Dedifferentiated amniotic fluid mesenchymal stem cell (primary cell): ENCODE results near the gene ALDH4A1.

ENCODE experiments used
- DNase-seq: peaks from one replicate; pipeline ENCODE4 v3.0.0-alpha.2; 2016; ENCODE audit errors: extremely low spot score

Gene ALDH4A1

DNA sequence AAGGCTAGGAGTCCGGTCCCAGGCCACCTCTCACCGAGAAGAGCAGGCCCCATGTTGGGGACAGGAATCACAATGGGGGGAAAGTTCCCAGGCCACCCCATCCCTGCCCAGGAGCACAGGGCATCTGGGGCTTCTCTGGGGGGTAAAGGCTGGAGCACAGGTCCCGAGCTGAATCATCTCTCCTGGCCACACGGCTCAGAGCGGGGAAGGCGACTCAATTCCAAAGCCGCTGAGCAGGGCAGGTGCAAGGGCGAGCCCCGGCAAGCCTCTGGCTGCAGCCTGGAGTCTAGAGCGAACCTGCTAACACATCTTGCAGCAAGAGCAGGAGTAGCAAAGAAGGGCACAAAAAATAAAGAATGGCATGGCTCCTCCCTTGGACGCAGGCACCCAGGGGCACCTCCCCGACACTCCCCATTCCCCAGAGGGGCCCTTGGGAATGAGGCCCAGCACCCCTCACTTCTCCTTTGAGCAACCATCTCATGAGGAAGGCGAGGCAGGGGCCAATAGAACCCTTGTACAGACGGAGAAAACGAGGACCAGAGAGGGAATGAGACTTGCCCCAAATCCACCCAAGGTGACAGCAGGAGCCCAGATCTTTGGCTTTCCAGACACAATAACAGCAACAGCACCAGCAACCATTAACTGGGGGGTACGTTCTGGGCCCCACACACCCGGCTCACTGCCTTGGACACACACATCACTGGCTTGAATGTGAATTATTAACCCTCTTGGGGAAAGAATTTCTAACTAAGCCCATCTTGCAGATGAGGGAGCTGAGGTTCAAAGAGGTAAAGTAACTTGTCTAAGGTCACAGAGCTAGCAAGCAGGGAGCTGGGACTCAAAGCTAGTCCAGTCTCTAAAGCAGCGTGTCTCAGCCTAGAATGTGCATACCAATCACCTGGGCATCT, 20.7 kb upstream of the ALDH4A1 start:
- no peak for DNase-seq

DNA sequence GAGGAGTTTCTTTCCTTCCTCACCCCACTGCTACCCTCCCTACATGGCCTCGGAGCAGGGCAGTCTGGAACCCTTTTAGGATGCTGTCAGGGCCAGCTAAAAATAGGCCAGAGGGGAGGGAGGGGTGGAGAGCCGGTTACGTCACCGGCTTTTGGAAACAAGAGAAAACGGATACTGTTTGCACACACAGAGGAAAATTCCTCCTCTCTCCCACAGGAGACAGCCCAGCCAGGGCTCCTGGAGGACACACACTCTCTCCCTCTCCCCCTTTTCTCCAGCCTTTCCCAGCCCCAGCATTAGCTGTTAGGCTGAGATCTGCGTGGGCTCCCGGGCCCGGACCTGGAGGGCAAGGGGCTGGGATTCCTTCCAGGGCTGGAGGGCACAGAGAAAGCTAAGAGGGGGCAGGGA, 20.0 kb upstream of the ALDH4A1 start:
- peak; percentile 89 for DNase-seq

DNA sequence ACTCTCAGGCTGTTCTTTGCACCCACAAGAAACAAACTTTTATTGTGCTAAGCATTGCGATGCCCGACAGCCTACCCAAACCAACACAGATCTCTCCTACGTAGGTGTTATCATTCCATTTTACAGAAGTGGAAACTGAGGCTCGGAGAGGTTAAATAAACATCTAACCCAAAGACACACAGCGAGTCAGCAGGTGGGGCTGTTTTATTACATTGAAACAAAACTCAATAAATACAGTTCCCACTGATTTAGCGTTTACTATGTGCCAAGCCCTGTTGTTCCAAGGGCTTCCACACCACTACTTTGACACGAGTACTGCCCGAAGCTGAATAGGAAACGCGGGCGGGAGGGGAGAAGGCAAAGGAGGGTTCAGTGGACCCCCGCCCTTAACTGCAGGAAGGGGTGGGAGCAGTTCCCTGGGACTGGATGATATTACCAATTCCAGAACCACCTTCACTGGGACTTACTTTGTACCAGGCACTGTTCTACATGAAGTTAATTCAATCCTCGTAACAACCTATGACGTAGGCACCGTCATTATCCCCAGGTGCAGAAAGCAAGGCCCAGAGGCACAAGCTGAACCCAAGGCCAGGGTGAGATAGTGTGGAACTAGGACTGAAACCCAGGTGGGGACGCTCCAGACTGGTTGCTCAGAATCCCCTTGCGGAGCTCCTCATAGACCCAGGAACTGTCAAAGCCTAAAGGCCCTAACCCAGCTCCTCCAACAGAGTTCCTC, 19.3 kb upstream of the ALDH4A1 start:
- DNase-seq = no peak

DNA sequence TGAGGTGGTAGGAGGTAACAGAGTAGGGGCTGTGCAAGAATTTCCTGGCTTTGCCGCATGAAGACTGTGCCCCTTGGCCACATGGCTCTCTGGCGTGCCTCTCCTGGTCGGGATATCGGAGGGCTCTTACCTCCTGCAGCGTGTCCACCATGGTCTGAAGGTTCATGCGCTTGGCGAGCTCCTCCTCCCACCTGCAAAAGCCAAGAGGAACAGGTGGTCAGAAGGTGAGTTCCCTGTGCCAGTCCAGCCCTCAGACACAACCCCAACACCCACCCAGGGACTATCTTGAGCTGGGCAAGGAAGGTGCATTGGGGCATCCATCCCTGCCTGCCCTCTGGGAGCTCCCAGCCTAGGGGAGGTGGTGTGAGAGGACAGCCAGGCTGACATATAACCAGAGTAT, 18.6 kb upstream of the ALDH4A1 start:
- no peak for DNase-seq

DNA sequence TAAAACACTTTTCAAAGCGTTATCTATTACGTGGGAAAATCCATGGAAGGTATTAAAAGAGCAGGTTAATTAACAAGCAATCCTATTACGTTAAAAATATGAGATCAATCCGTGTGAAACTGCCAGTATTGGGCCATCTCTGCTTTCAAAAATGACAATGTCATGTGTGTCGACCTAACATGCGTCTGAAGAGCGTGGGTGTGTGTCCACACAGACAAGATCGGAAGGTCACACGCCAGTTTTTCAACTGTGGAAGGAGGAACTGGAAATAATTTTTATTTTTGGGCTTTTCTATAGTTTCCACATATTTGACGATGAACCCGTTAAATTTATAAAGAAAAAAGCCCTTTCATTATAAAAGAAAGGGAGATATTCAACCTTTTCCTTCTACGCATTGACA, 17.6 kb upstream of the ALDH4A1 start:
- no peak for DNase-seq

DNA sequence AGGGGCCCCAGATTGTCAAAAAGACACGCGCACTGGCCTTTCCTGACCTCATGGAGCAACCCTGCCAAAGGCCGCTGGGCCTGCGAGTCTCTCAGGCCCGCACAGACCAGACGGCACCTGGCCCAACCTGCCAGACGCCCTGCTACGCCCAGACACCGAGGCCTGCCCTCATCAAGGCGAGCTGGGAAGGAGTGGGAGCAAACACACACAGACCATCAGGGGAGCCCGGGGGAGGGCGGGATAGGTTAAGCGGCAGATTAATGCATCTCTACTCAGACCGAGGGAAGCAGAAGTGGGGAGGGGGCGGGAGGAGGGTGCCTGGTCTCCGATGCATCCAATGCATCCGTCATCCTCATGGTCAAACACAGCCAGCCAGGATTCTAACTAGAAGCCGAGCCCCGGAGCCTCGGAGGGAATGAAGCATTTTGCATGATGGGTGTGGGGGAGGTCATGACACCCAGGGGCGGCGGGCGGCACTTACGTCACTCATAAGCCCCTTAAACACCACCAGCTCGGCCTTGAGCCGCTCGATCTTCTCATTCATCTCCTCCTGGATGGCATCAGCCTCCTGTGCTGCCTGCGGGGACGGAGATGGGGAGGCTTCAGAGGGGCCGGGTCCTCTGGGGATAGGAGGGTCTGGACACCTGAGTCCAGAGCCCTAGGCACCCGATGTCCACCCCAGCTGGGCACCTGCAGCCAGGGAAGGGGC, 17.0 kb upstream of the ALDH4A1 start:
- DNase-seq = no peak

DNA sequence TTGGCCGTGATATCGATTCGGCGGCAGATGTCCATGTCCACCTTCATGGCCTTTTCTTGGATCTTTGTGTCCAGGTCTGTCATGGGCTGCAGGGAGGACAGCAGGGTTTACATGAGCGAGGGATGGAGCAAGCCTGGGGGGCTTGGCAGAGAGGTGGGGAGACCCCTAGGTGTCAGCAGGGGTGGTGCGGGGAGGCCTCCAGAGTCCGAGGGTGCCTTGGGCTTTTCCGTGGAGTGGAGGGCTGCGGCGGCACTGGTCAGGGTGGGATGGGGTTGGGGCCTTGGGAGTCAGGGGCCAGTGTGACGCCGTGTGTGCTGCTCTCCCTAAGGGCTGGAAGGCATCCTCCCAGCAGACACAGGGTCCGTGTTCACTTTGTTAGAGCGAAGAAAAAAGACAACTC, 16.1 kb upstream of the ALDH4A1 start:
- no peak for DNase-seq

DNA sequence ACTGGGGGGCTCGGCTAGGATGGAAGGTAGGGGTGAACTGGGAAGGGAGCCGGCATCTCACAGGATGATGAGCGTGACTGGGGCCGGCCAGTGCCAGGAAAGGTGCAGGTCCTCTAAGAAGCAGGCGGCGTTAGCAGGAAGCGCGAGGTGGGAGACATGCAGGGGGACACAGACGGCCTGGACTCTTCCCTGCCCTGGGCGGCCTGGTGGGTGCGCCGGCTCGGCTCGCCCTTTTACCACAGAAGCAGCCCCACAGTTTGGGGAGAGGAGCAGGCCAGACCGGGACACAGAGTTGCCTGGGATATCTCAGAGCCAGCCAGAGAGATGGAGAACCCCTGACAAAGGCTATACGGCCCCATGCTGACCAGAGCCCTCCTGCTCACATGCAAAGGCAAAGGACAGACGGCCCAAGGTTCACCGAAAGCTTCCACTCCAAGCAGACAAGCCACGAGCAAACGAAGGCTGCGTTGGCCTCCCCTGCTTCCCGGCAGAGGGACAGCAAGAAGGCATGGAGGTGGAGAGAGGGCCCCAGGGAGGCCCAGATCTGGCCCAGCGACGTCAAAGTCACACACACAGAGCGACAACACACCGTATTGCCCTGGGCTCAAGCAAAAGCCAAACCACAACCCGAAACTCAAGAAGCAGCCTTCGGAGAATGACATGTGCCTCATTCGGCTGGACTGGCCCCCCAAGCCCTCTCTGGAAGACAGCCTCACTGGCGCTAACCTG, 14.9 kb upstream of the ALDH4A1 start:
- no peak for DNase-seq

DNA sequence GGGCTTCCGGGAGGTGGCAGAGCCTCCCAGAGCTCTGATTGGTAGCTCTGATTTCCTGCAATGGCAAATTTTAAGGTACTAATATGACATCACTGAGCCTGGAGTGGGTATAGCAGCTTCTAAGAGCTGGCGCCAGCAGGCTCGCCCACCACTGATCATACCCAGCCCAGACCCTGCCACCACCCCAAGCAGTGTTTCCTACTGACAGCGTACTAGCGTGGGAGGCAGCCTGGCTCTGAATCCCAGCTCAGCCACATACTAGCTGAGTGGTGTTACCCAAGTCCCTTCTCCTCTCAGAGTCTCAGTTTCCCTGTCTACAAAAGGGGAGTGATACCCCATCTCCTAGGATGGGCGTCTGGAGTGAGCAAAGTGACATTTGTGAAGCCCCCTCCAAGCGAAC, 13.0 kb upstream of the ALDH4A1 start:
- no peak for DNase-seq

DNA sequence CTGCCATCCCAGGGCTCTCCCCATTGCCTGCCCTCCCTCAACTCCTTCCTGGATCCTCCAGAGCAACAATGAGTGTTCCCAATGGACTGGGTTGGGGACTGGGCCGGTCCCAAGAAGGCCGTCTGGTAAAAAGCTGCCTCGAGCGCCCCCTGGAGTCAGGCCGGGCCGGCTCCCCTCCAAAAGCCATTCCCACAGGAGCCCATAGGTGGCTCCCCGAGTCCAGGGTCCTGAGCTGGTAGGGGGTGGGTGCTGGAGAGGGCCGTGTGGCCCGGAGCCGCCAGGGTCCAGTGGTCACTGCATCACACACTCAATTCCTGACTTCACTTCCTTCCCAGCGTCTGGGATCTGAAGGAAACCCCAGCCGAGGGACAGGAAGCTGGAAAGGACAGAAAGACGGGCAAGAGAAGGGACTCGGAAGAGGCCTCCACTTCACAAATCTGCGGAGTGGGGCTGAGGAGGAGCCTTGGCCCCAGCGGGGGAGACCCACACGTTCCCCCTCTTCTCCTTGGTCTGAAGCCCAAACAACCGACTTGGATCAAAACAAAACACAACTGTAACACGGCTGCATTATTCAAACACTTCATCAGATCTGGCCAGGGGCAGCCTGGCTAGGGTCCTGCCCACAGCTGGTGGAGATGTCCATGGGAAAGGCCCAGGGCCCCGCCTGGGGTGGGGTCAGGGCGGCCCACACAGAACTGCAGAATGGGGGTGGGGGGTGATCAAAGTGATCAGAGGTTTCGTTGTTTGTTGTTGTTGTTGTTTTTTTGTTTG, 10.9 kb upstream of the ALDH4A1 start:
- peak; percentile 44 for DNase-seq

DNA sequence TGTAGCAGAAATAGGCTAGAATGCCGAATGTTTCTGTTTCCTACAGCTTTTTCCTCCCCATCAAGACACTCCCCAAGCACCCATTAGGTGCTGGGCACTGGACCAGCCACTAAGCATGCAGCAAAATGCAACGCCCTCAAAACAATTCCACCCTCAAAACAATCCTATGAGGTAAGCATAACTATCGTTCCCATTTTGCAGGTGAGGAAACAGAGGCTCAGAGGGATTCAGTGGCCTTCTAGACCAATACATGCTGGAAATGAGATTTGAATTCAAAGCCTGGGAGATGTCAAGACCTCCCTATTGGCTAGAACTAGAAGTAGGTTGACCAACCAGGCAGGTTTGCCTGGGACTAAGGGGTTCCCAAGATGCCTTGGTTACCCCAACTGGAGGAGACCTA, 10.2 kb upstream of the ALDH4A1 start:
- no peak for DNase-seq

DNA sequence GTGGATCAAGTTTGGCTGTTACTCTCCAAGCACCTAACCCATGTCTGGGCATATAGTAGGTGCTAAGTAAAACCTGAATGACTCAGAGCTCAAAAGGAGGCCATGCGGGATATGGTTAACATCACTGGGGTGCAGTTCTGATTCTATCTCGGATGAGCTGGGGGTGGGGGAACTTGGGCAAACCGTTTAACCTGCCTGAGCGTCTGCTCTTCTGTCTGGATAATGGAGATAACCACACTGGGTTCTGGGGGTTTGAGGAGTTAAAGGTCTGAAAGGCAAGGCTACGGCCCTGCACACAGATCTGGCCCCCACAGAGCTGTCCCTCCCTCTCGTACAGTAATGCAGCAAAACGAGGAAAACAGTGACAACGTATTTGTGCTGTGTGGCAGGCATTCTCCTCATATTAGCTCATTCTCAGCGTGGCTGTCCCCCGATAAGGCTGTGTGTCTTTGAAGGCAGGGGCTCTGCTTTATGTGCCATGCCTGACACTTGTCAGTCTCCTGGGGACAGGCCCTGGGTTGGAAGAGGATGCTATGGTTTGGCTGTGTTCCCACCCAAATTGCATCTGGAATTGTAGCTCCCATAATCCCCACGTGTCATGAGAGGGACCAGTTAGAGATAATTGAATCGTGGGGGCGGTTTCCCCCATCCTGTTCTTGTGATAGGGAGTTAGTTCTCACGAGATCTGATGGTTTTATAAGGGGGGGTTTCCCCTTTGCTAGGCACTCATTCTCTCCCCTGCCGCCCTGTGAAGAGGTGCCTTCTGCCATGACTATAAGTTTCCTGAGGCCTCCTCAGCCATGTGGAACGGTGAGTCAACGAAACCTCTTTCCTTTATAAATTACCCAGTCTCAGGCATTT, 6.8 kb upstream of the ALDH4A1 start:
- no peak for DNase-seq

DNA sequence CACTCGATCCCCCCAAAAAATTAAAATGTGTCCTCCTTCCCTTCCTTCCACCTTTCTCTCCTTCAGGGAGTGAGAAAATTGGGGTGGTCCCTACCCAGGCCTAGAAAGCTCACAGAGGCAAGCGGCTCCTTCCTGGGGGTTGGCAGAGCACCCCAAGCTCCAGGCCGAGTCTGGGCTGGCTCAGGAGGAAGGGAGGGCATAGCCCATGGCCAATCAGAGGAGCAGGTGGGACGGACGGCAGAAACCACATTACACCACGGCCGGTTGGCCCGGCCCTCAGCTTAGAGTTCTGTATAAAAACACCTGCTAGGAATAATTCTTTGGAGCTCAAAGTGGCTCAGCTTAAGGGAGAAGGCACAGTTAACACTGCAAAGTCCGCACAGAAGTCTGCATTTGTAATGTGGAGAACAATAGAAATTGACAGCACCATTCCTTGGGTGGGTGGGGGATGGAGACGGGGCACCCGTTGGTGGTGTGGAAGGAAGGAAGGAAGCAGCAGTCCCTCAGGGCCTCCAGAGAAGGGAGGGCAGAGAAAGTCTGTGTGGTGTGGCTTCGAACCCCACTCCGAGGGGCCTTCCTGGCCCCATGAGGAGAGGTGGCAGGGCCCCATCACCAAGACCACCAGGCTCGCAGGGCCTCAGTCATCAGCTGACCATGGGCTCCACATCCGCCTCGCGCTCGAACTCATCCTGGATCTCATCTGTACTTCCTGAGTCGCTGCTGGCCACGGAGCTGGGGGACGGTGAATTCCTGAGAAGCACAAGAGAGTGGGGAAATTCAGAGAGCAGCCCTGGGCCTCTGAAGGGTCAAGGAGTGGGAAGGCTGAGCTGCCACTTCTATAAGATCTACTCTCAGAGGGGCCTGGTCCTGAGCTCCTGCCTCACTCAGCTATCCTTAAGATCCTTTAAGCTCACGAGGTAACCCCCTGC, 5.8 kb upstream of the ALDH4A1 start:
- no peak for DNase-seq

DNA sequence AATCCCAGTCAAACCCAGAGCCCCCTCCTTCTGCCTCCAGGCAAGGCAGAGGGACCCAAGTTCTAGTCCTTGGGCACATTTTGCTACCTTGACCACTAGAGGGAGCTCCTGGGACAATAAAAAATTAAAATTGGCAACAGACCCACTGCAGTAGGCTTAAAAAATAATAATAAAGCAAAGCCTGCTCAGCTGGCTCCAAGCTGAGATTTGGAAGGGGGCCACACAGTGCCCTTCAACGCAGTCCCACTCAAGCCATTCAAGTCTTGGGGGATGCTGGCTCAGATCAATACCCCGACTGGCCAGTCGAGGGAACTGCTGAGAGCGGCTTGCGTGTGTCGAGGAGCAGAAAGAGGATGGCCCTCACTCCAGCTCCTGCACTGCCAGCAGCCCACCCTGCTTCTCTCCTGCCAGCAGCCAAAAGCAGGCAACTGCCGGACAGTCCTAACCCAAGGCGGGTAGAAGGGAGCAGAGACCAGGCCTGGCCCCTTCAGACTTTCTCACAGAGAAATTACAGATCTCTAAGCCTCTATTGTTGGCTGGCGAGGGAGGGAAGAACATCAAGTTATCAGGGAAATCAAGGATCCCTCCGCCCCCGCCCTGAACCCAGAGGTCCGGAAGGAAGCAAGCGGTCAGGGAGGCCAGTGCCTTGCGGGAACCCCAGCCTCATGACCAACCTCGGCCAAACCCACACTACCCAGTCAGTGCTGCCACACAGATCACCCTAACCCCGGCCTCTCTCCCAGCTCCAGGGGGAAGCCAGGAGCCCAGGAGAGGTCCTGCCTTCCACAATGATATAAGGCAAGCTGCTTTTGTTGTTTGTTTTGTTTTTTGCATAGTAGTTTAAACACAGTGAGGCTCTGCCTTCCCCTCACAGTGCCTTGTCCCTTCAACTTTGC, 4.9 kb upstream of the ALDH4A1 start:
- DNase-seq = peak; percentile 67

DNA sequence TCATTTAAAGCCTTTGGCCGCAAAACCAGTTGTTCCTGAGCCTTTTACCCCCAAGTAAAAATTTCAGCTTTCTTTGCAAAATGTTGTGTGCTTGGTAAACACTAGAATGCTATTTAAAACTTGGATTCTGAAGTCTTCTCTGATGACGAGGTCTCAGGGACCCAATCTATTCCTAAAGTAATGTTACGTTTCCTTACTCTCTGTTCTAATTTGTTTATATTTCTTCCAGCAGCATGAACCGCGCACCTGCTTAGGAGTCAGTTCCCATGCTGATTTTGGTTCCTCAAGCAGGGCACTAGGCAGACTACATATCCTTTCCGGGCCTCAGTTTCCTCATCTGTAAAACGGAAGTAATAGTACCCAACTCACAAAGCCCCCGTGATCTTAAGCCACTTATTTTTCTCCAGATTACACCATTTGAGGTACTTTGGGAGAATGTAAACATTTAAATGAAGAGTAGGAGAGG, 969 bp upstream of the ALDH4A1 start:
- no peak for DNase-seq

DNA sequence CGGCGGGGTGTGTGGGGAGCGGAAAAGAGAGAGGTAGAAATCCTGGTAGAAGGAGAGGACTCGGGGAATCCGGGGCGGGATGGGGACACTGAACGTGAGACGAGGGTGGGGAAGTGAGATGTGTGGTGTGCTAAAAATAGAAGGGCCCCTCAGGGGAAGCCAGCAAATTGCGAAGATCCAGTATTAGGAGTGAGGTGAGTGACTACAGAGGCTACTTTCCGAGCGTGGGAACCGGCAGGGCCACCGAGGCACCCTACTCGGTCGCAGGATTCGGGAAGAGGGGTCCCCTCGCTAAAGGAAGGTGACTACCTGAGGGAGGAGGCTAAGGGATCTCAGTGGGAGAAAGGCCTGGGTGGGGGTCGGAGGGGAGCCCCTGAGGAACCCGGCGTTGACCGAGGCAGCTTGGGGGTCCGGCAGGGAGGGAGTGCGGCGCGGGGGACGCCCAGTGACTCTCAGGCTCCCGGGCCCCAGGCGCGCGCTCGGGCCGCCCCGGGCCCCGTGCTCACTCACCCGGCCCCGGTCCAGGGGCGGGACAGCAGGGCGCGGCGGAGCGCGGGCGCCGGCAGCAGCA, 318 bp downstream of the ALDH4A1 start:
- DNase-seq = no peak

DNA sequence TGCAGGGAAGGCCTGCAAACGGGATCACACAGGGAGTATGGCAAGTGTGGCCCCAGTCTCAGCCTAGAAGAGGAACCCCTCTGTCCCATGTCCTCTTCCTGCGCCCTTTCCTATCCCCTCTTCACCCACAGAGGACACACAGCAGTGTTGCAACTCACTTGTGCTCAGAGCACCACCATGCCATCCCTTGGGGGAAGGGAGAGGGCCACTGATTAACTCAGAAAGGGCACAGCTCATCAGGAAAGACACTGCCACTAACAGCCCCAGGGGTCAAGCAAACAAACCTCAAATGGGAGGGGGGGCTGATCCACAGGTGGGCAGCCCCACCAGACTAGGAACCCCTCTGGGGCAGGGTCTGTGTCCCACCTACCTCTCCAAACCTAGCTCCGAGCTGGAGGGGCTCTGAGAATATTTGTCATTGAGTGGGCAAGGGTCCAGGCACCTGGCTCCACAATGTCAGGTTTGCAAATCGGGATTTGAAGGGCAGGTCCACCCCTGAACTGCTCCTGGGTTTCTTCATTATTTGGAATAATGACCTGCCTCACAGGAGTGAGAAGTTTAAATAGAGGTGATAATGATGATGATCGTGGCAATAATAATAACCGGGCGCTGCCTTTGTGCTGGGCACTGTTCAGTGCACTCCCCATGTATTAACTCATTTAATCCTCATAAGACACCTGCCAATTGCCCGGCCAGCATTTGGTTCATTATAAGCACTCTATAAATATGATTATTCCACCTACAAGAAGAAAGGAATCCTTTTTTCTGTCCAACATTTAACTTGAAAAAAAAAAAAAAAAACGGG, 1.0 kb downstream of the ALDH4A1 start:
- DNase-seq = no peak
